GM06990 (cell line): ENCODE data around the gene TMEM209.

Experiments
- DNase-seq: peaks from one replicate; pipeline ENCODE4 v3.0.0-alpha.2; 2011; ENCODE audit not compliant: insufficient read length; ENCODE audit errors: extremely low read depth
- H3K27me3 ChIP-seq: replicated peaks from 2 replicates; pipeline ENCODE4 v1.6.0; 2011; ENCODE audit warnings: low read length; ENCODE audit not compliant: control insufficient read depth, insufficient read depth
- H3K36me3 ChIP-seq: 2 replicates; pipeline ENCODE4 v1.5.1; 2011; ENCODE audit warnings: low read length; ENCODE audit not compliant: control insufficient read depth, insufficient read depth
- H3K4me3 ChIP-seq: replicated peaks from 2 replicates; pipeline ENCODE4 v1.5.1; 2011; ENCODE audit warnings: low read depth, mild to moderate bottlenecking, control low read depth, low read length
- CTCF ChIP-seq: IDR thresholded peaks from 2 replicates; pipeline ENCODE4 v1.5.1; 2011; ENCODE audit warnings: low read length, control low read depth, mild to moderate bottlenecking, inconsistent platforms; ENCODE audit not compliant: insufficient read depth, poor library complexity, severe bottlenecking

The TMEM209 gene

GRCh38 chr7:130182990-130183389, 22.2 kb downstream of the TMEM209 start:
- Histone ChIP-seq H3K4me3 (no peak overlapping the region), H3K36me3 (peaks cover 5% of the 10 kb centered on the region), H3K27me3 (no peaks in the 10 kb centered on the region)
- DNase-seq: peak; percentile 17
- no peak for TF ChIP-seq CTCF

GRCh38 chr7:130181263-130181605, 24.0 kb downstream of the TMEM209 start:
- peaks cover 5% of the 10 kb centered on the region for H3K36me3 ChIP-seq
- H3K27me3 ChIP-seq: no peaks in the 10 kb centered on the region
- no peak overlapping the region for H3K4me3 ChIP-seq
- TF ChIP-seq CTCF: no peak
- no peak for DNase-seq

- TF ChIP-seq CTCF: no peak
- peaks cover 5% of the 10 kb centered on the region for H3K36me3 ChIP-seq
- H3K27me3 ChIP-seq: no peaks in the 10 kb centered on the region
- DNase-seq: no peak
- H3K4me3 ChIP-seq: no peak overlapping the region
Measured at GRCh38 chr7:130180571-130181262, 24.5 kb downstream of the TMEM209 start.

GRCh38 chr7:130179631-130180030, 25.6 kb downstream of the TMEM209 start:
- Histone ChIP-seq H3K27me3 (no peaks in the 10 kb centered on the region), H3K36me3 (peaks cover 6% of the 10 kb centered on the region), H3K4me3 (no peak overlapping the region)
- DNase-seq: no peak
- no peak for TF ChIP-seq CTCF

- H3K4me3 ChIP-seq: no peak overlapping the region
- TF ChIP-seq CTCF: no peak
- H3K27me3 ChIP-seq: no peaks in the 10 kb centered on the region
- H3K36me3 ChIP-seq: peaks cover 6% of the 10 kb centered on the region
- no peak for DNase-seq
Measured at GRCh38 chr7:130178251-130178650, 27.0 kb downstream of the TMEM209 start.
